DOHH2 (cell line): ENCODE measurements around the gene GALNT18.

Experiments
- H3F3A ChIP-seq: fragments of 200-600 bp; sonication (generic), shearing (Covaris generic); 2 replicates; pipeline ENCODE4 v1.6.0; 2016; ENCODE audit warnings: antibody characterized with exemption, mild to moderate bottlenecking; ENCODE audit not compliant: control insufficient read depth, insufficient read depth
- H3K27ac ChIP-seq: fragments of 200-600 bp; sonication (generic); 2 replicates; pipeline ENCODE4 v1.5.1; 2014; ENCODE audit warnings: low read depth, mild to moderate bottlenecking, low read length, moderate library complexity
- H3K27me3 ChIP-seq: fragments of 200-600 bp; sonication (generic); 2 replicates; pipeline ENCODE4 v1.6.1; 2014; ENCODE audit warnings: mild to moderate bottlenecking, low read length, mixed read lengths; ENCODE audit not compliant: control insufficient read depth
- H3K36me3 ChIP-seq: fragments of 200-600 bp; sonication (generic); 2 replicates; pipeline ENCODE4 v1.6.1; 2014; ENCODE audit warnings: mild to moderate bottlenecking, low read length, moderate library complexity, mixed read lengths; ENCODE audit not compliant: control insufficient read depth
- H3K4me1 ChIP-seq: fragments of 200-600 bp; sonication (generic); 2 replicates; pipeline ENCODE4 v1.6.1; 2014; ENCODE audit warnings: mild to moderate bottlenecking, low read length, mixed read lengths; ENCODE audit not compliant: control insufficient read depth
- H3K4me2 ChIP-seq: fragments of 200-600 bp; sonication (generic); 2 replicates; pipeline ENCODE4 v1.6.0; 2014; ENCODE audit warnings: mild to moderate bottlenecking, low read length, moderate library complexity
- H3K4me3 ChIP-seq: fragments of 200-600 bp; sonication (generic); 2 replicates; pipeline ENCODE4 v1.5.1; 2014; ENCODE audit warnings: mild to moderate bottlenecking, low read length, mixed read lengths
- H3K79me2 ChIP-seq: fragments of 200-600 bp; sonication (generic); 2 replicates; pipeline ENCODE4 v1.6.1; 2014; ENCODE audit warnings: mild to moderate bottlenecking, low read length, mixed read lengths; ENCODE audit not compliant: control insufficient read depth
- H3K9me2 ChIP-seq: fragments of 200-600 bp; sonication (generic); replicated peaks from 2 replicates; pipeline ENCODE4 v1.6.1; 2014; ENCODE audit warnings: mild to moderate bottlenecking, low read length, mixed read lengths; ENCODE audit not compliant: control insufficient read depth
- H3K9me3 ChIP-seq: fragments of 200-600 bp; sonication (generic); 2 replicates; pipeline ENCODE4 v1.6.1; 2014; ENCODE audit warnings: antibody characterized with exemption, low read length, mixed read lengths; ENCODE audit not compliant: control insufficient read depth, insufficient read depth
- H4K20me1 ChIP-seq: fragments of 200-600 bp; sonication (generic); 2 replicates; pipeline ENCODE4 v1.6.0; 2014; ENCODE audit warnings: low read depth, mild to moderate bottlenecking, antibody characterized with exemption, low read length, moderate library complexity; ENCODE audit not compliant: control insufficient read depth, insufficient read depth
- EZH2phosphoT487 ChIP-seq: fragments of 200-600 bp; sonication (generic); IDR thresholded peaks from 2 replicates; pipeline ENCODE4 v1.6.1; 2017; ENCODE audit warnings: borderline replicate concordance, mild to moderate bottlenecking, antibody characterized with exemption, low read length, moderate library complexity, mixed read lengths
- TF ChIP-seq, protein P1 (sequence below): fragments of 200-600 bp; sonication (generic); IDR thresholded peaks from one replicate; pipeline ENCODE4 v1.5.1; 2014; ENCODE audit warnings: antibody characterized with exemption, mild to moderate bottlenecking, low read depth, low read length; ENCODE audit not compliant: poor library complexity, severe bottlenecking

The GALNT18 gene

DNA sequence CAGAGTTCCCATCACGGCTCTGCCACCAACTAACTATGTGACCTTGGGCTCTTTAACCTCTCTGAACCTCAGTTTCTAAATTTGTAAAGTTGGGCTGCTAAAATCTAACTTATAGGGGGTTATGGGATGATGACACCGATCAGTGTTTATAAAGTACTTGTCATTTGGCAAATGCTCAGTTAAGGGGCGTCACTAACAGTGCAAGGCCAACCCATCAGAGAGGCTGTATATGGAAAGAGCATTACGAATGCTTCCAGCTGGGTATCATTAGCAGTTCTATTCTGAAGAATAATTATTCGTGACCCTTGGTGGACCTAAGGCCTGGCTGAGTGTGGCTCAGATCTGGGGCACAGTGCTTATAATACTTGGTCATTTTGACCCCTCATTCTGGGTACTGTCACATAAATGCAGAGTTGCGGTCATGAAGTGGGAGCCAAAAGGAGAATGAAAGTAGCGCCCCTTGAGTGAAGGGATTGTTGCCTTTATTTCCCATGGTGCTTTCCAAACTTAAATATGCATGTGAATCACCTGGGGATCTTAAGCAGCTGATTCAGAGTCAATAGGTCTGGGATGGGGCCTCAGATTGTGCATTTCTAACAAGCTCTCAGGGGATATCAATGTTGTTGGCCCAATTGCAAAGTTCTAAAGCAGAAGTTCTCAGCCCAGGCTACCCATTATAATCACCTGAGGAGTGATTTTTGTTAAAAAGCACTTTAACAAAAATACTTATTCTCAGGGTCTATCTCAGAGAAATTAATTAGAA is 384.6 kb downstream of the GALNT18 start:
- H3F3A ChIP-seq: no peaks in the 10 kb centered on the region
- H3K27ac ChIP-seq: no peak overlapping the region
- no peak overlapping the region for H3K4me2 ChIP-seq
- no peaks in the 10 kb centered on the region for H4K20me1 ChIP-seq
- H3K9me2 ChIP-seq: no peaks in the 10 kb centered on the region
- no peaks in the 10 kb centered on the region for H3K27me3 ChIP-seq
- H3K79me2 ChIP-seq: no peaks in the 10 kb centered on the region
- H3K4me1 ChIP-seq: peaks cover 9% of the 10 kb centered on the region
- H3K36me3 ChIP-seq: no peaks in the 10 kb centered on the region
- TF ChIP-seq, protein P1, sequence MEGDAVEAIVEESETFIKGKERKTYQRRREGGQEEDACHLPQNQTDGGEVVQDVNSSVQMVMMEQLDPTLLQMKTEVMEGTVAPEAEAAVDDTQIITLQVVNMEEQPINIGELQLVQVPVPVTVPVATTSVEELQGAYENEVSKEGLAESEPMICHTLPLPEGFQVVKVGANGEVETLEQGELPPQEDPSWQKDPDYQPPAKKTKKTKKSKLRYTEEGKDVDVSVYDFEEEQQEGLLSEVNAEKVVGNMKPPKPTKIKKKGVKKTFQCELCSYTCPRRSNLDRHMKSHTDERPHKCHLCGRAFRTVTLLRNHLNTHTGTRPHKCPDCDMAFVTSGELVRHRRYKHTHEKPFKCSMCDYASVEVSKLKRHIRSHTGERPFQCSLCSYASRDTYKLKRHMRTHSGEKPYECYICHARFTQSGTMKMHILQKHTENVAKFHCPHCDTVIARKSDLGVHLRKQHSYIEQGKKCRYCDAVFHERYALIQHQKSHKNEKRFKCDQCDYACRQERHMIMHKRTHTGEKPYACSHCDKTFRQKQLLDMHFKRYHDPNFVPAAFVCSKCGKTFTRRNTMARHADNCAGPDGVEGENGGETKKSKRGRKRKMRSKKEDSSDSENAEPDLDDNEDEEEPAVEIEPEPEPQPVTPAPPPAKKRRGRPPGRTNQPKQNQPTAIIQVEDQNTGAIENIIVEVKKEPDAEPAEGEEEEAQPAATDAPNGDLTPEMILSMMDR: no peak
- TF ChIP-seq EZH2phosphoT487: no peak
- H3K4me3 ChIP-seq: no peak overlapping the region
- peaks cover 3% of the 10 kb centered on the region; the same call in 1 of the 2 replicates for H3K9me3 ChIP-seq

DNA sequence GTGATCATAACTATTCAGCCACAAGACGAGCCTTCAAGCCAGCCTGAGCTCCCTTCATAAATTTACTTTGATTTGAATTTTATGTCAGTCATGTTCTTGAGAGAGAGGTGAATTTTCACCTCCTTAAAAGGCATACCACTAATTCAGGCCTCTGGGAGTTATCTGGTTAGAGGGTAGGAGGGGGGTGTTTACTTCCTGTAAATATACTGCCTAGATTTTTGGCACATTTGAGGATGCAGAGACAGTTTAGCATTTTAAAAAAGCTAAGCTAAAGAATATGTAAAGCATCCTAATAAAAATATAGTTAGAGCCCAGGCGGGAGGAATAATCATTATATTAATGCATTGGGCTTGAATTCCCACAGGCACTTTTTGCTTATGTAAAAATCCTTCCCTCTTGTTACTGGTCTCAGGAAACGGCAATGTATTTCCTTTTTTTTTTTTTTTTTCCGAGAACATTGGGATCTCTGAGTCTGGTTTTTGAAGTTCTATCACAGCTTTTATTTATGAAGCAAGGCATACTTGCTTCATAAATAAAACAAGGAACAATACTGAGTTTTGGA is 385.2 kb downstream of the GALNT18 start:
- H3F3A ChIP-seq: no peaks in the 10 kb centered on the region
- no peak for TF ChIP-seq EZH2phosphoT487
- TF ChIP-seq, protein P1: no peak

GRCh38 chr11:11231763-11232162 is 390.0 kb downstream of the GALNT18 start:
- H3K4me3 ChIP-seq: no peak overlapping the region
- no peak overlapping the region for H3K4me2 ChIP-seq
- no peaks in the 10 kb centered on the region for H3K79me2 ChIP-seq
- no peaks in the 10 kb centered on the region for H3K27me3 ChIP-seq
- H3K4me1 ChIP-seq: peaks cover 10% of the 10 kb centered on the region
- TF ChIP-seq, protein P1: no peak
- no peak overlapping the region for H3K27ac ChIP-seq
- H3K9me3 ChIP-seq: no peaks in the 10 kb centered on the region
- no peaks in the 10 kb centered on the region for H3F3A ChIP-seq
- no peaks in the 10 kb centered on the region for H3K36me3 ChIP-seq
- H4K20me1 ChIP-seq: no peaks in the 10 kb centered on the region
- no peaks in the 10 kb centered on the region for H3K9me2 ChIP-seq

More for the DNA sequence above, 385.2 kb downstream of the GALNT18 start:
- no peak overlapping the region for H3K4me2 ChIP-seq
- H3K9me2 ChIP-seq: no peaks in the 10 kb centered on the region
- no peak overlapping the region for H3K4me3 ChIP-seq
- H3K36me3 ChIP-seq: no peaks in the 10 kb centered on the region
- no peaks in the 10 kb centered on the region for H3K79me2 ChIP-seq
- H3K4me1 ChIP-seq: peaks cover 4% of the 10 kb centered on the region
- H3K27ac ChIP-seq: no peak overlapping the region
- H4K20me1 ChIP-seq: no peaks in the 10 kb centered on the region
- H3K27me3 ChIP-seq: no peaks in the 10 kb centered on the region
- H3K9me3 ChIP-seq: peaks cover 3% of the 10 kb centered on the region; the same call in 1 of the 2 replicates
